Small intestine (tissue), 7 donors: ENCODE results near the gene CTTNBP2. TPM values are rescaled to one million over a fixed set of nuclear protein-coding genes. Genes with fewer than 3 reads are reported as not detected.
A peak's percentile ranks its signal among the peaks of the same experiment; 100 is the strongest.

Experiments
- DNase-seq, 2 donors: peaks; one replicate each; pipeline versions ENCODE4 v3.0.0 to v3.0.0-alpha.2; 2013
- FAIRE-seq: peaks from 2 replicates; lab custom pipeline; 2012; peaks lifted over from hg19 to GRCh38; lab: Jason Lieb, UNC
- H3K27ac ChIP-seq, 3 donors: one replicate each; pipeline ENCODE4 v1.5.1; 2013; ENCODE audit warnings: low read length in 2 of 3, mild to moderate bottlenecking in 2 of 3, control low read depth in 1 of 3, inconsistent platforms in 1 of 3, low read depth in 1 of 3, moderate library complexity in 1 of 3
- H3K27me3 ChIP-seq, 3 donors: one replicate each; pipeline ENCODE4 v1.6.1; 2013; ENCODE audit warnings: low read length in 3 of 3, inconsistent platforms in 1 of 3; ENCODE audit not compliant: control insufficient read depth in 3 of 3, insufficient read depth in 3 of 3
- H3K36me3 ChIP-seq, 3 donors: one replicate each; pipeline ENCODE4 v1.6.1; 2013; ENCODE audit warnings: low read length in 3 of 3, inconsistent platforms in 1 of 3, low read depth in 1 of 3, mild to moderate bottlenecking in 1 of 3, moderate library complexity in 1 of 3; ENCODE audit not compliant: control insufficient read depth in 3 of 3, insufficient read depth in 2 of 3
- H3K4me1 ChIP-seq, 3 donors: one replicate each; pipeline ENCODE4 v1.6.1; 2013; ENCODE audit warnings: low read length in 2 of 3, inconsistent platforms in 1 of 3, low read depth in 1 of 3, mild to moderate bottlenecking in 1 of 3, moderate library complexity in 1 of 3; ENCODE audit not compliant: control insufficient read depth in 3 of 3, insufficient read depth in 2 of 3
- H3K4me3 ChIP-seq, 3 donors: one replicate each; pipeline ENCODE4 v1.5.1; 2013; ENCODE audit warnings: low read length in 3 of 3, control low read depth in 1 of 3, inconsistent platforms in 1 of 3, low read depth in 1 of 3, mild to moderate bottlenecking in 1 of 3, moderate library complexity in 1 of 3
- H3K9me3 ChIP-seq, 2 donors: one replicate each; pipeline ENCODE4 v1.6.1; 2013; ENCODE audit warnings: low read depth in 1 of 2, low read length in 1 of 2; ENCODE audit not compliant: control insufficient read depth in 2 of 2, insufficient read depth in 1 of 2
- WGBS, 3 donors: extraction: QIAGEN DNeasy Blood & Tissue Kit; methylation state at CpG; one replicate each; pipeline ENCODE4 v1.1.7; 2013; 5-methylcytosine and 5-hydroxymethylcytosine counted together
- polyA plus RNA-seq, 4 donors: library from polyadenylated mRNA; stranded (reverse) in 3 of 4; unstranded in 1 of 4; fragments of 200-250 nt in 3 of 4; fragments of 120-200 nt in 1 of 4; gene quantifications; one replicate each; pipeline versions ENCODE4 v1.2.1 to v1.2.3, GENCODE V29; 2013
- donor health status: healthy with polysubstance abuse.
- donor health status: control.
- donor health status: control.
- donor health status: Bipolar disorder and iron deficiency.
- donor health status: healthy.

Gene CTTNBP2
- polyA plus RNA-seq, 4 donors = 0.45 to 2.7 (median 2.2) TPM

DNA sequence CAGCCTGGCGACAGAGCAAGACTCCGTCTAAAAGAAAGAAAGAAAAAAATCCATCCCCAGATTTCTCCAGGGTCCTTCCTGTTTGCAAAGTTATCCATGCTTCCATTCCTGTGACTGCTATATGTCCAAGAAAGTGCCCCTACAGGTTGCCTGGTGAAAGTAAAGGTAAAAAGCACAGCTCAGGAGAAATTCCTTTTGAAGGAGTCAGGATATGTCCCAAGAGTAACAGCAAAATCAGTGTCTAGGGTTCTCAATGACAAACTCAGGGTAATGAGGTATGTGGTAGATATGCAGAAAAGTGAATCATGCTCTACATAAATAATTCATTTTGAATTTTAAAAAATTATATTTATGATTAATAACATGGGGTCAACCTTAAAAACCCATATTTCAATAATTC is 91.5 kb downstream of the CTTNBP2 start:
- H3K4me1 ChIP-seq = peaks cover 0 to 4% (median 0%) of the 10 kb centered on the region in 3 donors
- FAIRE-seq (no peak), DNase-seq (no peak)
- WGBS, 3 donors = 97 to 100% (median 97%) methylated on average over 2 of the region's 2 CpGs
- no peak overlapping the region for H3K4me3 ChIP-seq
- no peaks in the 10 kb centered on the region for H3K36me3 ChIP-seq
- H3K27ac ChIP-seq = no peak overlapping the region
- H3K27me3 ChIP-seq = no peaks in the 10 kb centered on the region
- no peaks in the 10 kb centered on the region for H3K9me3 ChIP-seq

DNA sequence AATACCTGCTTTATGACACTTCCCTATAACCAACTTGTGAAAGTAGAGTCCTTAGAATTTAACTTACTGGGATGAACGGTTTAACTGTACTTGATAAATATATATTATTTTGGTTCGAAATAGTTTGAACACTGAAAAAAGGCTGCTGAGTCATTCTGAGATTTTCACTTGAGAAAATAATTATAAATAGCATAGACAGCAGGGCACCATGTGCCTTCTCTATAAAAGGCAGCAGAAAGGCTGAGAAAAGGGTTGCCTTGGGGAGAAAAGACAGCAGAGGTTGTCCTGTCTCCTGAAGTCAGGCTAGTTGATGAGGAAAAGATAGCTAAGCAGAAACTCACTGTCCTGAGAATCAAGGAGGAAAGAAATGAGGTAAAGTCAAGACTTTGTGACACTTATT is 92.4 kb downstream of the CTTNBP2 start:
- no peaks in the 10 kb centered on the region for H3K27me3 ChIP-seq
- FAIRE-seq (no peak), DNase-seq (no peak)
- H3K9me3 ChIP-seq = no peaks in the 10 kb centered on the region
- WGBS, 3 donors = 64 to 85% (median 71%) methylated on average over 2 of the region's 2 CpGs
- H3K27ac ChIP-seq = no peak overlapping the region
- H3K4me1 ChIP-seq = peaks cover 0 to 4% (median 0%) of the 10 kb centered on the region in 3 donors
- H3K4me3 ChIP-seq = no peak overlapping the region
- H3K36me3 ChIP-seq = no peaks in the 10 kb centered on the region

DNA sequence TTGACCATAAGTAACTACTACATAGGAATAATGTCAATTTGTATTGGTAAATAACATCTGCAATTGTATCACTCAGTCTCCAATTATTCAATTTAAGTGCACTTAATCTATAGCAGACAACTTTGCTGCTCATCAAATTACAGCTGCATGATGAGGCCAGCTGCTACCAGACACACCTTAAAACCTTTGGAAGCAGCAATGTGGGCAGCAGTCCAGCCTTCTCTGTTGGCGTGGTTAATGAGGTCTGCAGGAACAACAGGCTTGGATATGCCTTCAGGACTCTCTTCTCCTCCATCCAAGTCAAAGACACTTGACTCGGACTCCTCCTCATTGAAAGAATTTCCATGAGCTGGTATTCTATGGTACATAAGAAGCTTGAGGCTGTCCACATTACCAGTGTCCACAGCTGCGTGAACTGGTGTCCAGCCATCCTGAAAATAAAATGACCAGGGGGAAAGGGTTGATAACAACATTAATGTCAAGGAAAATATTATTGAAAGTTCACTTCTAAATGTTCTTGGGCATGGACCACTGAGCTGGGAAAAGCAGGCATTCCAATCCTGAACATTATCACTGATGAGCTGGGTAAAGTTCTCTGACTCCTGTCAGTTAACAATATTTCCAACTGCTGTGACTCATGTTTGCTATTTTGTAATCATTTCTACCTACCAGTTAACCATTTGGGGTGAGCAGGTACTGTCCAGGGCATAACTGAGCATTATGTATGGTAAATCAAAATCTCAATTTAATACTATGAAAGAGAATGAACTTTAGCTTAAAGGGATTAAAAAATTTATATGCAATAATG is 95.7 kb downstream of the CTTNBP2 start:
- H3K27me3 ChIP-seq = no peaks in the 10 kb centered on the region
- FAIRE-seq (no peak), DNase-seq (peak; percentile 39 to 71)
- no peak overlapping the region for H3K4me3 ChIP-seq
- H3K27ac ChIP-seq = no peak overlapping the region
- peaks cover 0 to 4% (median 2%) of the 10 kb centered on the region in 3 donors for H3K4me1 ChIP-seq
- H3K36me3 ChIP-seq = no peaks in the 10 kb centered on the region
- WGBS, 3 donors = 54 to 78% (median 61%) methylated on average over 3 of the region's 3 CpGs
- H3K9me3 ChIP-seq = no peaks in the 10 kb centered on the region

DNA sequence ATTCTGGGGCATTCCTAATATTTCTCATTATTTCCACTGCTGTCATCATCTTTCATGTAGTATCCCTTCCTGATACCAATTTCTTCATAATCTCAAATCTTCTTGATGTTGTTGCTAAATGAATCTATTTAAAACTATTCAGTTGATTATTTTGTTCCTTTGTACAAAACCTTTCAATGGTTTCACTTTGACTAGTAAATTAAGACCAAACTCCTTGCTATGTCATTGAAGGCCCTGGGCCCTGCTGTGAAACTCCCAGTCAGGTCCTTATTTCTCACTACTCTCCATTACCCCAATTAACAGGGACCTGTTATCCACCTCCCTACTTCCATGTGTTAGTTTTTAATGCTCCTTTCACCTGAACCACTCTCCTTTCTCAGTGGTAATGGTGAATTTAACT is 97.0 kb downstream of the CTTNBP2 start:
- Histone ChIP-seq H3K9me3 (no peaks in the 10 kb centered on the region), H3K36me3 (no peaks in the 10 kb centered on the region), H3K4me3 (no peak overlapping the region), H3K4me1 (peaks cover 0 to 4% (median 2%) of the 10 kb centered on the region in 3 donors), H3K27me3 (no peaks in the 10 kb centered on the region), H3K27ac (no peak overlapping the region)
- no peak for DNase-seq
- FAIRE-seq = no peak

DNA sequence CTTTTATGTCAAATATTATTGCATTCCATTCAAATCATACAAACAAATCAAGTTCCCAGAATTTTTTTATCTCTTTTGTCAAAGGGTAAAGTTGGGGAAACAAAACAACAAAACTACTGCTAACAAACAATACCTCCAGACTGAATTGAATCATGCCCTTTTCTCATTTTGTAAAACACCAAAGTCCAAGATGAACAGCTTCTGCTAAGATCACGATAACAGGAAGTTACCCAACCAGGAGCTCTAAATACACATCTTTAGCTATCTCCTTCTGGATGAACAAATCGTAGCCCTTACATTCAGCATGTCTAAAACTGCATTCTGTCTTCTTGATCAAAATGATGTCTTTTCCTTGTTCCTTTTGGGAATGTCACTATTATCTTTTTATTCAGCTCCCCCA is 97.4 kb downstream of the CTTNBP2 start:
- Histone ChIP-seq H3K27ac (no peak overlapping the region), H3K36me3 (peaks cover 0 to 2% (median 0%) of the 10 kb centered on the region in 3 donors), H3K4me1 (peaks cover 0 to 4% (median 2%) of the 10 kb centered on the region in 3 donors), H3K4me3 (no peak overlapping the region), H3K27me3 (no peaks in the 10 kb centered on the region), H3K9me3 (no peaks in the 10 kb centered on the region)
- FAIRE-seq (no peak), DNase-seq (peak in 1 of 2 donors; percentile 7)
- WGBS, 3 donors = 17 to 54% (median 27%) methylated on average over 2 of the region's 2 CpGs

DNA sequence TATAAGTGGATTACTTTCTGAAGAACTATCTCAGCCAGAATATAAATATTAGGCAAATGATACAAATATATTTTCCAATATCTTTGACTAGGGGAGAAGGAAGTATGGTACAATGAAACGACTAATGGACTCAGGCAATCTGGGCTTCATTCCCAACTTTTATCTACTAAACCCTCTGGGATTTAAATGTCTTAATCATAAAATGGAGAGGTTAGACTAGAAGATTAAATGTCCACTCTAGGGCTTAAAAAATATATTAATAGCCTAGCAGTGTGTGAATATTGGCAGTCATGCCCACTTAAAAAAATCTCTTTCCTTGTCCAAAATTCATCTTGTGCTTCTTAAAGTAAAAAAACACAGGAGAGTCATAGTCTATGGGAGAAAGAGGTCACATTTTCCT is 98.3 kb downstream of the CTTNBP2 start:
- no peak overlapping the region for H3K27ac ChIP-seq
- DNase-seq = no peak

DNA sequence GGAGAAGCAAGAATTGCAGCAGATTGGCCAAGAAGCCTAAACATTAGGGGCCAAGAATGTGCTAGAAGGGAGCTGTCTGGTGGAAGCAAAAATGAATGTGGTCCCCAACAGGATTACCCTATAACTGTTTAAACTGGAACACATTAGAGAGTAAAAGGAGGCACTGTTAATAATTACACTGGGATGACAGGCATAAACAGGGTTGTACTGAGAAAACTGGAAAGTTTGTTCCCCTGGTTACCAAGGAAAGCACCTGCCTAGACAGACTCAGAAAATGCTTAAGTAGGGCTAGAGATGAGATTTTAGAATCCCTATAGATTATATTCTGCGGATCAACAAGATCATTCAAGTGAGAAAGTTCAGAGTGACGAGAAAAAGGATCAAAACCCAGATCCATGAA is 100.8 kb downstream of the CTTNBP2 start:
- no peaks in the 10 kb centered on the region for H3K9me3 ChIP-seq
- no peak overlapping the region for H3K4me3 ChIP-seq
- peaks cover 0 to 3% (median 0%) of the 10 kb centered on the region in 3 donors for H3K36me3 ChIP-seq
- 78 to 95% (median 90%) methylated on average over 2 of the region's 2 CpGs for WGBS, 3 donors
- no peak for FAIRE-seq
- DNase-seq = peak in 1 of 2 donors; percentile 15
- H3K27me3 ChIP-seq = no peaks in the 10 kb centered on the region
- peaks cover 0 to 2% (median 2%) of the 10 kb centered on the region in 3 donors for H3K4me1 ChIP-seq
- no peak overlapping the region for H3K27ac ChIP-seq

More for the DNA sequence above, 98.3 kb downstream of the CTTNBP2 start:
- H3K36me3 ChIP-seq = peaks cover 0 to 3% (median 0%) of the 10 kb centered on the region in 3 donors
- peaks cover 0 to 4% (median 2%) of the 10 kb centered on the region in 3 donors for H3K4me1 ChIP-seq
- FAIRE-seq = no peak
- H3K9me3 ChIP-seq = no peaks in the 10 kb centered on the region
- no peaks in the 10 kb centered on the region for H3K27me3 ChIP-seq
- WGBS, 3 donors = 26 to 46% (median 38%) methylated on average over 1 of the region's 1 CpG
- H3K4me3 ChIP-seq = no peak overlapping the region

DNA sequence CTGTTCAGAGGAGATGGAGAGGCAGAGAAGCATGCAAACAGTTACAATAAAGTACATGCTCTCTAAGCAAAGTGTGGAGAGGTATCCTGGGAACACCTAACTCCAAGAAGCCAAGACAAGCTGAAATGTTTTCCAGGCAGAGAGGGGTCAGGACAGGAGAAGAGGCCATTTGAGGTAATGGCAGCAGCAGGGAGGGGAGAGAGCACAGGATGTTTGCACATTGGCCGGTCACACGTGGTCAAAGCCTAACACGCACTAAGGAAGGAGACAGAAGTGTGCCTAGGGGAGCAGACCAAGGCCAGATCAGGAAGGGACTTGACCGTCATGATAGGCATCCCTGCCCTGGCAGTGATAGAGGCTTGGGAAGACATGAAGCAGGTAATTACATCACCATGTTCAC is 101.5 kb downstream of the CTTNBP2 start:
- Histone ChIP-seq H3K4me3 (no peak overlapping the region), H3K27me3 (no peaks in the 10 kb centered on the region), H3K9me3 (no peaks in the 10 kb centered on the region), H3K36me3 (peaks cover 0 to 3% (median 0%) of the 10 kb centered on the region in 3 donors), H3K4me1 (peaks cover 0 to 2% (median 0%) of the 10 kb centered on the region in 3 donors), H3K27ac (no peak overlapping the region)
- 69 to 81% (median 71%) methylated on average over 4 of the region's 4 CpGs for WGBS, 3 donors
- FAIRE-seq (no peak), DNase-seq (no peak)
